ENCODE measurements around the gene ZNF593.

The ZNF593 gene

GRCh38 chr1:26125382-26125781 is 44.3 kb upstream of the ZNF593 start:
- TF ChIP-seq BACH2 (CRISPR knock-in tag; IDR thresholded peaks at IDR 0.05; ENCODE audit: borderline replicate concordance) (no peak), OSR1 (CRISPR knock-in tag; IDR thresholded peaks at IDR 0.05) (no peak), ZFP3 (CRISPR knock-in tag; IDR thresholded peaks at IDR 0.05) (no peak), PPARA (CRISPR knock-in tag; IDR thresholded peaks at IDR 0.05; ENCODE audit: borderline replicate concordance) (no peak), ZC3H10 (CRISPR knock-in tag; IDR thresholded peaks at IDR 0.05) (no peak), CSDC2 (CRISPR knock-in tag; IDR thresholded peaks at IDR 0.05) (no peak), ARNTL (CRISPR knock-in tag; IDR thresholded peaks at IDR 0.05; ENCODE audit: borderline replicate concordance, low read depth) (no peak), GLIS3 (CRISPR knock-in tag; IDR thresholded peaks at IDR 0.05) (no peak), ZNF8 (CRISPR knock-in tag; IDR thresholded peaks at IDR 0.05) (no peak), ESRRG (CRISPR knock-in tag; IDR thresholded peaks at IDR 0.05) (no peak), TCF4 (CRISPR knock-in tag; IDR thresholded peaks at IDR 0.05; ENCODE audit: borderline replicate concordance) (no peak)

GRCh38 chr1:26125946-26126320 is 43.8 kb upstream of the ZNF593 start:
- TF ChIP-seq ZC3H10 (CRISPR knock-in tag; IDR thresholded peaks at IDR 0.05): no peak
- no peak for TF ChIP-seq ZNF8 (CRISPR knock-in tag; IDR thresholded peaks at IDR 0.05)
- no peak for TF ChIP-seq RARB (CRISPR knock-in tag; IDR thresholded peaks at IDR 0.05)
- TF ChIP-seq ZFP3 (CRISPR knock-in tag; IDR thresholded peaks at IDR 0.05): no peak
- no peak for TF ChIP-seq CSRNP3 (CRISPR knock-in tag; IDR thresholded peaks at IDR 0.05)
- TF ChIP-seq ESRRG (CRISPR knock-in tag; IDR thresholded peaks at IDR 0.05): no peak
- TF ChIP-seq CREB5 (CRISPR knock-in tag; IDR thresholded peaks at IDR 0.05; ENCODE audit: low read depth): no peak
- TF ChIP-seq ZFP30 (CRISPR knock-in tag; IDR thresholded peaks at IDR 0.05): no peak
- TF ChIP-seq TOX (CRISPR knock-in tag; IDR thresholded peaks at IDR 0.05; ENCODE audit: borderline replicate concordance): no peak
- no peak for TF ChIP-seq BACH2 (CRISPR knock-in tag; IDR thresholded peaks at IDR 0.05; ENCODE audit: borderline replicate concordance)
- TF ChIP-seq GLIS3 (CRISPR knock-in tag; IDR thresholded peaks at IDR 0.05): no peak
- no peak for TF ChIP-seq PPARA (CRISPR knock-in tag; IDR thresholded peaks at IDR 0.05; ENCODE audit: borderline replicate concordance)
- TF ChIP-seq PATZ1 (CRISPR knock-in tag; IDR thresholded peaks at IDR 0.05; ENCODE audit: borderline replicate concordance): no peak
- TF ChIP-seq SNAI2 (CRISPR knock-in tag; IDR thresholded peaks at IDR 0.05): no peak
- ATAC-seq: no peak

More at GRCh38 chr1:26125382-26125781, 44.3 kb upstream of the ZNF593 start:
- no peak for ATAC-seq

- ATAC-seq: no peak
- TF ChIP-seq TSHZ2 (CRISPR knock-in tag; IDR thresholded peaks at IDR 0.05) (no peak), ARNTL (CRISPR knock-in tag; IDR thresholded peaks at IDR 0.05; ENCODE audit: borderline replicate concordance, low read depth) (no peak), ZFP3 (CRISPR knock-in tag; IDR thresholded peaks at IDR 0.05) (no peak), ZNF70 (CRISPR knock-in tag; IDR thresholded peaks at IDR 0.05) (no peak), TOX (CRISPR knock-in tag; IDR thresholded peaks at IDR 0.05; ENCODE audit: borderline replicate concordance) (no peak), RARB (CRISPR knock-in tag; IDR thresholded peaks at IDR 0.05) (no peak), BACH2 (CRISPR knock-in tag; IDR thresholded peaks at IDR 0.05; ENCODE audit: borderline replicate concordance) (no peak), ZFP30 (CRISPR knock-in tag; IDR thresholded peaks at IDR 0.05) (no peak), TCF4 (CRISPR knock-in tag; IDR thresholded peaks at IDR 0.05; ENCODE audit: borderline replicate concordance) (no peak), PATZ1 (CRISPR knock-in tag; IDR thresholded peaks at IDR 0.05; ENCODE audit: borderline replicate concordance) (no peak), CSRNP3 (CRISPR knock-in tag; IDR thresholded peaks at IDR 0.05) (no peak), ZC3H10 (CRISPR knock-in tag; IDR thresholded peaks at IDR 0.05) (no peak), CREB5 (CRISPR knock-in tag; IDR thresholded peaks at IDR 0.05; ENCODE audit: low read depth) (no peak), OSR1 (CRISPR knock-in tag; IDR thresholded peaks at IDR 0.05) (no peak), PPARA (CRISPR knock-in tag; IDR thresholded peaks at IDR 0.05; ENCODE audit: borderline replicate concordance) (no peak), ZNF565 (CRISPR knock-in tag; conservative IDR thresholded peaks at IDR 0.05; ENCODE audit: low read depth) (no peak), ZNF8 (CRISPR knock-in tag; IDR thresholded peaks at IDR 0.05) (no peak), ESRRG (CRISPR knock-in tag; IDR thresholded peaks at IDR 0.05) (no peak), SNAI2 (CRISPR knock-in tag; IDR thresholded peaks at IDR 0.05) (no peak)
These were observed 43.2 kb upstream of the ZNF593 start for GRCh38 chr1:26126321-26127084.
